GM18951 (cell line): ENCODE results near the gene ENDOG.
"Not testable (repeated sequence)": the region's sequence is repeated elsewhere in the genome, so short reads cannot be mapped to it uniquely, and the experiment has no call there.

ENCODE experiments used
- POLR2A ChIP-seq: IDR thresholded peaks from 4 replicates; pipeline ENCODE4 v1.6.1; 2011; ENCODE audit warnings: mild to moderate bottlenecking; ENCODE audit not compliant: insufficient read length, insufficient read depth; ENCODE audit errors: extremely low read depth
- in situ Hi-C: fragments of 300-500 bp; cut with MboI; formaldehyde crosslinking; loops from one replicate; pipeline ENCODE4 v1.12.0; 2022; ENCODE audit warnings: low sequenced_read_pairs, mixed read lengths, inconsistent platforms; ENCODE audit not compliant: unreplicated experiment

Gene ENDOG

GRCh38 chr9:128846680-128847030 lies 28.4 kb downstream of the ENDOG start:
- in situ Hi-C loops = no loop called here

GRCh38 chr9:128847803-128848202 lies 29.5 kb downstream of the ENDOG start:
- TF ChIP-seq POLR2A = no peak

More at GRCh38 chr9:128846680-128847030, 28.4 kb downstream of the ENDOG start:
- no peak for TF ChIP-seq POLR2A

GRCh38 chr9:128851024-128851423 lies 32.7 kb downstream of the ENDOG start:
- in situ Hi-C loops = not testable (repeated sequence)

More at GRCh38 chr9:128847803-128848202, 29.5 kb downstream of the ENDOG start:
- in situ Hi-C loops = no loop called here

GRCh38 chr9:128851779-128852600 lies 33.7 kb downstream of the ENDOG start:
- in situ Hi-C loops = not testable (repeated sequence)

- in situ Hi-C loops = not testable (repeated sequence)
These were observed 34.3 kb downstream of the ENDOG start for GRCh38 chr9:128852646-128853045.

- in situ Hi-C loops = not testable (repeated sequence)
These were observed 36.2 kb downstream of the ENDOG start for GRCh38 chr9:128854454-128854853.

- in situ Hi-C loops = not testable (repeated sequence)
These were observed 40.2 kb downstream of the ENDOG start for GRCh38 chr9:128858476-128858875.

GRCh38 chr9:128860937-128861336 lies 42.6 kb downstream of the ENDOG start:
- in situ Hi-C loops = loop anchor here (5.0 kb wide), 1 partner anchor 66 kb away; no protein-coding TSS in a partner anchor
- TF ChIP-seq POLR2A = no peak

- in situ Hi-C loops = loop anchor here (5.0 kb wide), 1 partner anchor 66 kb away; no protein-coding TSS in a partner anchor
- no peak for TF ChIP-seq POLR2A
These were observed 43.2 kb downstream of the ENDOG start for GRCh38 chr9:128861501-128861900.

- in situ Hi-C loops = loop anchor here (5.0 kb wide), 1 partner anchor 65 kb away; no protein-coding TSS in a partner anchor
- TF ChIP-seq POLR2A = no peak
These were observed 44.1 kb downstream of the ENDOG start for GRCh38 chr9:128862401-128862851.

GRCh38 chr9:128863647-128864046 lies 45.3 kb downstream of the ENDOG start:
- in situ Hi-C loops = loop anchor here (5.0 kb wide), 1 partner anchor 64 kb away; no protein-coding TSS in a partner anchor
- TF ChIP-seq POLR2A = no peak

- in situ Hi-C loops = no loop called here
- TF ChIP-seq POLR2A = no peak
These were observed 52.0 kb downstream of the ENDOG start for GRCh38 chr9:128870128-128870940.

- in situ Hi-C loops = not testable (repeated sequence)
These were observed 52.6 kb downstream of the ENDOG start for GRCh38 chr9:128870941-128871265.
